Measurements from ENCODE around the gene CYBB.

- TF ChIP-seq CTCF (IDR thresholded peaks at IDR 0.05) (no peak), ZFX (IDR thresholded peaks at IDR 0.05; ENCODE audit: borderline replicate concordance) (no peak)
Observed at GRCh38 chrX:37846141-37846540, 66.3 kb downstream of the CYBB start.
